Measurements from ENCODE around the gene AFAP1. TPM values are rescaled to one million over a fixed set of nuclear protein-coding genes. Genes with fewer than 3 reads are reported as not detected.
A peak's percentile ranks its signal among the peaks of the same experiment; 100 is the strongest.

Gene AFAP1
- total RNA-seq, 4 donors from 2014 or later = 25.1 to 56.9 (median 26.4) TPM

DNA sequence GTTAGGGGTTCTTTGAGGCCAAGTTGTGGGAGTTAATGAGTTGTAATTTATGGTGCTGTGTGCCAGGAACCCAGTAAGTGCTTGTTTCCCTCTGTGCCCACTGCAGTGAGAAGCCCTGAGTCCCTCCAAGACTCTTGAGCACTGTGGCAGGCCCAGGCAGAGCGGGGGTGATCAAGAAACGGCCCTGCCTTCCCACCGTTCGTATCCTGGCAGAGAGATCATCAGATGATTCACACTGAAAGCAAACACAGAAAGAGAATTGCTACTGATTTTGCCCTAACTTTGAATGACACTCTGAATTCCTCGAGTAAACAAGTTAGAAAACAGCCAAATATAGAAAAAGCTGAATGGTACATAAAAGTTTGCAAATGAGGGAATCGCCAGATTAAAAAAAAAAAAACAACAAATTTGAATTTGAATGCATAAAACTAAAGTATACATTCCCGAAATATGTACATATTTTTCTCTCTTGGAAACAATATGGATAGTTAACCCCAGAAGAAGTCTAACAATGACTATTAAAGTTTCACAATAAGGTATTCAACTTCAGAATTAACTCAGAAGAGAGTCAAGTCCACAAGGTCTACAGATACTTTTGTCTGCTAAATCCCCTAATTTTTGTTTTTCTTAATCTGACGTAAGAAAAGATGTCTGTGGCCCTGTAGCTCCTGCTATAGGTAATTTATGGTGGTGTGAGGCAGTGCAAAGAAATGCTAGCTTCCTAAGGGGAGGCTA is 71.8 kb downstream of the AFAP1 start:
- peaks cover 0 to 23% (median 4%) of the 10 kb centered on the region in 4 donors for H3K4me1 ChIP-seq
- peak overlapping the region in 1 of 4 donors; percentile 14 for H3K27ac ChIP-seq
- H3K36me3 ChIP-seq = peaks cover 0 to 10% (median 0%) of the 10 kb centered on the region in 4 donors
- intact Hi-C loops (cut with DNase I; ENCODE audit: low total_unique reads) (no loop called here), in situ Hi-C loops (cut with MboI; ENCODE audit: low pct_ligation_motif_present in 1 of 4, low pct_unique_long_range_greater_than_20kb in 1 of 4, low sequenced_read_pairs in 3 of 4) (no loop called here)
- no peak for TF ChIP-seq EP300 (IDR thresholded peaks at IDR 0.05; ENCODE audit: low read depth)
- no peak for DNase-seq
- H3K9me3 ChIP-seq = no peaks in the 10 kb centered on the region
- WGBS, 2 donors (ENCODE audit: low coverage in 1 of 2) = 53 to 91% methylated on average over 4 to 8 of the region's 8 CpGs
- no peak overlapping the region for H3K4me3 ChIP-seq
- H3K27me3 ChIP-seq = no peaks in the 10 kb centered on the region

DNA sequence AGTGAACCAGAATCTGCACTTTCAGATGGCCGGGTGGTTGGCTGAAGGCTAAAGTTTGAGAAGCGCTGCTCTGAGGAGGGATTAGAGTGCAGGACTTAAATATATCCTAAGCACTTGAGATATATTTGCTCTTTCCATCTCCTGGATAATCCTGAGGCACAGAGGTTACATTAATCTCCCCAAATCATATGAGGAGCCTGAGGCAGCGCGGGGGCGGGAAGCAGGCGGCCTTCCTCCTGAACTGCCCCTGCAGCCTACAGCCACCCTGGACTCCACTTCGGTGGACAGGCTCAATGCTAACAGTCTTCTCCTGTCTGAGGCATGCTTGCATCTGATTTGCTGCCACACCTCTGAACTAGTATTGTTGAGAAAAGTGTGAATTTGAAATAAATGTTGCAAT is 72.5 kb downstream of the AFAP1 start:
- Histone ChIP-seq H3K36me3 (peaks cover 0 to 10% (median 0%) of the 10 kb centered on the region in 4 donors), H3K4me3 (no peak overlapping the region), H3K27ac (no peak overlapping the region), H3K4me1 (peaks cover 0 to 18% (median 4%) of the 10 kb centered on the region in 4 donors), H3K27me3 (no peaks in the 10 kb centered on the region), H3K9me3 (no peaks in the 10 kb centered on the region)
- intact Hi-C loops (cut with DNase I; ENCODE audit: low total_unique reads) (no loop called here), in situ Hi-C loops (cut with MboI; ENCODE audit: low pct_ligation_motif_present in 1 of 4, low pct_unique_long_range_greater_than_20kb in 1 of 4, low sequenced_read_pairs in 3 of 4) (no loop called here)
- TF ChIP-seq POLR2A (IDR thresholded peaks at IDR 0.05) (no peak), EP300 (IDR thresholded peaks at IDR 0.05; ENCODE audit: low read depth) (no peak), POLR2AphosphoS5 (IDR thresholded peaks at IDR 0.05) (no peak)
- TF ChIP-seq, protein P1, sequence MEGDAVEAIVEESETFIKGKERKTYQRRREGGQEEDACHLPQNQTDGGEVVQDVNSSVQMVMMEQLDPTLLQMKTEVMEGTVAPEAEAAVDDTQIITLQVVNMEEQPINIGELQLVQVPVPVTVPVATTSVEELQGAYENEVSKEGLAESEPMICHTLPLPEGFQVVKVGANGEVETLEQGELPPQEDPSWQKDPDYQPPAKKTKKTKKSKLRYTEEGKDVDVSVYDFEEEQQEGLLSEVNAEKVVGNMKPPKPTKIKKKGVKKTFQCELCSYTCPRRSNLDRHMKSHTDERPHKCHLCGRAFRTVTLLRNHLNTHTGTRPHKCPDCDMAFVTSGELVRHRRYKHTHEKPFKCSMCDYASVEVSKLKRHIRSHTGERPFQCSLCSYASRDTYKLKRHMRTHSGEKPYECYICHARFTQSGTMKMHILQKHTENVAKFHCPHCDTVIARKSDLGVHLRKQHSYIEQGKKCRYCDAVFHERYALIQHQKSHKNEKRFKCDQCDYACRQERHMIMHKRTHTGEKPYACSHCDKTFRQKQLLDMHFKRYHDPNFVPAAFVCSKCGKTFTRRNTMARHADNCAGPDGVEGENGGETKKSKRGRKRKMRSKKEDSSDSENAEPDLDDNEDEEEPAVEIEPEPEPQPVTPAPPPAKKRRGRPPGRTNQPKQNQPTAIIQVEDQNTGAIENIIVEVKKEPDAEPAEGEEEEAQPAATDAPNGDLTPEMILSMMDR (IDR thresholded peaks at IDR 0.05) = no peak
- 90% methylated on average over 7 of the region's 7 CpGs; no CpG with 5 or more reads in 1 of the 2 donors for WGBS, 2 donors (ENCODE audit: low coverage in 1 of 2)
- no peak for DNase-seq

DNA sequence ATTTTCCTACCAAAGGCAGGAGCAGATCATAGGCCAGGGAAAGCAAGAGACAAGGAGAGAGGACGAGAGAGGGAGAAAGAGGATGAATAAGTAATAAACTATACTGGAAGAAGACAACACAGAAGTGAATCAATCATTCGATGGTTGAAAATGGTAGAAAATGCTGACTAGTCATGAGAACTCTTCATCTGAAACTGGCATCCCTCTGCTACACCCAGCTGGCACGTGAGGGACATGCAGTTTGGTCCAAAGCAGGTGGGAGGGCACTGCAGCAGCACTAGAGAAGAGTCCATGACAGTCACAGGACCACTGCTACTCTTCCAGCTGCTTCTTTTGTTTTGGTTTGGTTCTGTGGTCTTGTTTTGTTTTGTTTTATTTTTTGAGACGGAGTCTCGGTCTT is 74.1 kb downstream of the AFAP1 start:
- WGBS, 2 donors (ENCODE audit: low coverage in 1 of 2) = 80 to 92% methylated on average over 5 of the region's 5 CpGs
- intact Hi-C loops (cut with DNase I; ENCODE audit: low total_unique reads) (no loop called here), in situ Hi-C loops (cut with MboI; ENCODE audit: low pct_ligation_motif_present in 1 of 4, low pct_unique_long_range_greater_than_20kb in 1 of 4, low sequenced_read_pairs in 3 of 4) (no loop called here)
- no peak overlapping the region for H3K4me3 ChIP-seq
- H3K9me3 ChIP-seq = no peaks in the 10 kb centered on the region
- H3K36me3 ChIP-seq = peaks cover 0 to 10% (median 0%) of the 10 kb centered on the region in 4 donors
- no peak for TF ChIP-seq EP300 (IDR thresholded peaks at IDR 0.05; ENCODE audit: low read depth)
- TF ChIP-seq, protein P1 (IDR thresholded peaks at IDR 0.05) = no peak
- H3K27ac ChIP-seq = no peak overlapping the region
- no peaks in the 10 kb centered on the region for H3K27me3 ChIP-seq
- peaks cover 0 to 10% (median 0%) of the 10 kb centered on the region in 4 donors for H3K4me1 ChIP-seq
- no peak for DNase-seq

DNA sequence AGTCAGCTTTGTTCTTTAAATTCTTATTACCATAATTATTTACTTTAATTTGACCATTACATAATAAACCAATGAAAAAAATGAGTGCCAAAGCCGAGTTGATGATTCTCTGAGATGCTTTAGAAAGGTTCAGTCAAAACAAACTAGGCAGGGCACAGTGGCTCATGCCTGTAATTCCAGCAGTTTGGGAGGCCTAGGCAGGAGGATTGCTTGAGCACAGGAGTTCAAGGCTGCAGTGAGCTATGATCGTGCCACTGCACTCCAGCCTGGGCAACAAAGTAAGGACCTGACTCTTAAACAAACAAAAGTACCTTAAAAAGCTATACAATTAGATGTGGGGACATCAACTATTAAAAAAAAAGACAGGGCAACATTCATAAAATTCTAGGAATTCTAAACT is 75.0 kb downstream of the AFAP1 start:
- Histone ChIP-seq H3K4me1 (peaks cover 0 to 10% (median 0%) of the 10 kb centered on the region in 4 donors), H3K9me3 (no peaks in the 10 kb centered on the region), H3K27ac (no peak overlapping the region), H3K4me3 (no peak overlapping the region), H3K27me3 (no peaks in the 10 kb centered on the region), H3K36me3 (peaks cover 0 to 10% (median 0%) of the 10 kb centered on the region in 4 donors)
- intact Hi-C loops (cut with DNase I; ENCODE audit: low total_unique reads) = no loop called here
- no peak for DNase-seq
- WGBS, 2 donors (ENCODE audit: low coverage in 1 of 2) = 73 to 81% methylated on average over 2 of the region's 2 CpGs
- in situ Hi-C loops (cut with MboI; ENCODE audit: low pct_ligation_motif_present in 1 of 4, low pct_unique_long_range_greater_than_20kb in 1 of 4, low sequenced_read_pairs in 3 of 4) = no loop called here
- no peak for TF ChIP-seq POLR2AphosphoS5 (IDR thresholded peaks at IDR 0.05)
- TF ChIP-seq POLR2A (IDR thresholded peaks at IDR 0.05) = no peak
- TF ChIP-seq, protein P1 (IDR thresholded peaks at IDR 0.05) = no peak
- TF ChIP-seq EP300 (IDR thresholded peaks at IDR 0.05; ENCODE audit: low read depth) = no peak

All from transverse colon (tissue), 4 donors.